ENCODE results near the gene CLCN7.

GRCh38 chr16:1452530-1452929 lies 22.3 kb downstream of the CLCN7 start:
- TF ChIP-seq EZH2 (IDR thresholded peaks at IDR 0.05): no peak
- no peak for TF ChIP-seq CTCF (IDR thresholded peaks at IDR 0.05 in 2 of 3, conservative IDR thresholded peaks at IDR 0.05 in 1 of 3; ENCODE audit: borderline replicate concordance in 1 of 3, insufficient read depth in 1 of 3, low read depth in 2 of 3, low read length in 2 of 3)
- no peak for TF ChIP-seq ZFX (IDR thresholded peaks at IDR 0.05)
- TF ChIP-seq YY1 (IDR thresholded peaks at IDR 0.05; ENCODE audit: extremely low read depth, insufficient replicate concordance, low read depth, low read length): no peak
- no peak for TF ChIP-seq RAD21 (IDR thresholded peaks at IDR 0.05; ENCODE audit: low read depth)
- TF ChIP-seq ATF3 (IDR thresholded peaks at IDR 0.05): no peak
- no peak for TF ChIP-seq POLR2AphosphoS5 (IDR thresholded peaks at IDR 0.05; ENCODE audit: low read depth, low read length)
- no peak for TF ChIP-seq ZNF274 (IDR thresholded peaks at IDR 0.05; ENCODE audit: low read depth, low read length)
